ENCODE measurements around the gene MUL1.
"Not testable (repeated sequence)": the region's sequence is repeated elsewhere in the genome, so short reads cannot be mapped to it uniquely, and the experiment has no call there.

MUL1 gene

DNA sequence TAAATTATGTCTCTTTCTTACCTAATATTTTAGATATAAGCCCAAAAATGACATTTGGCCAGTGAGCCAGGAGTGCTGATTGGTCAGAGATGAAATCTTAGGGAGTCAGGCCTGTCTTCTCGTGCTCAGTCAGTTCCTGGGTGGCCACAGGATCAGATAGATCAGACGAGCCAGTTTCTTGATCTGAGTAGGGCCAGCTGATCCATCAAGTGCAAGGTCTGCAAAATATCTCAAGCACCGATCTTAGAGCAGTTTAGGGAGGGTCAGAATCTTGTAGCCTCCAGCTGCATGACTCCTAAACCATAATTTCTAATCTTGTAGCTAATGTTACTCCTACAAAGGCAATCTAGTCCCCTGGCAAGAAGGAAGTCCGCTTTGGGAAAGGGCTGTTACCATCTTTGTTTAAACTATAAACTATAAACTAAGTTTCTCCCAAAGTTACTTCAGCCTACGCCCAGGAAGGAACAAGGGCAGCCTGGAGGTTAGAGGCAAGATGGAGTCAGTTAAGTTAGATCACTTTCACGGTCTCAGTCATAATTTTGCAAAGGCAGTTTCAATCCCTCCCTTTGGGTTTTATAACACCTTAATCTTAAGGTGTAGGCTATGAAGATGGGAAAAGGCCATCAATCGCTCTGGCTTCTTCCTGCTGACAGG is 11.8 kb upstream of the MUL1 start:
- FAIRE-seq; DNase-seq (ENCODE audit: extremely low spot score, insufficient read length, low read depth): not testable (repeated sequence)

DNA sequence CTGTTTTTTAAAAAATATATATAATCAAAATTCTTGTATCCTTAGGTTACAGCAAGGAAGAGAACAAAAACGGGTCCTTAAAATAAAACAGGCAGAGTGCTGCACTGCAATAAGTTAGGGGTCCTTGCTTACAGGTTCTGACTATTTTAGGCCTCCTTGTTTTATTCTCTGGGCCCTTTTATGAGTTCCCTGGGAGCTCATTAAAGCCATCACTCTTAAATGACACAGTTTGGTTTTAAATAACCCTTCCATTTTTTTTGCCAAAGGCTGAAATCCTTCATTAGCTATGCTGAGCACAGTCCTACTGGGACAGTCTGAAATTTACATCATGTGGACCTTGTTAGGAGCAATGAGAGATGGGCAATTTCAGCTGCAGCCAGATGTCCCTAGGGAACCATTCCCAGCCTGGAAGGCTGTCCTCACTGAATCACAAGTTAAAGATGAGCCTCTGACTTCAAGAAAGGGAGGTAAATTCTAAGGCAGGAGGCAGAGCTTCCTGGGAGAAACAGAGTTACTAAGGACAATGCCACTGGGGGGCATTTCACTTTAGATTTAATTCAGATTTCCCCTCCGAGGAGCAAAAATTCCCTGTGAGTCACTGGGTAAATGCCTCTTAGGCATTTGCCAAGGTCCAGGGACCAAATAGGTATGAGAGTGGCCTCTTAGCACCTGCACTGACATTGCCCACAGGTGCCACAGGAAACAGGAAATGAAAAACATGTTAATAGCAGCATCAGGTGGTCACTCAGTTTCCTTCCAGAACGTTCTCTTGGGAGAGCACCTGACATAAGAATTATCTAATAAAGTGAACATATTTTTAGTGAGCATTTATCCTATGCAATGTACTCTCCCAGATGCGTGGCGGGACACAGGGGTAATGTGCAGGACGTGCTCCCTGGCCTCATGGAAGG is 3.8 kb upstream of the MUL1 start:
- no peak for DNase-seq (ENCODE audit: extremely low spot score, insufficient read length, low read depth)
- FAIRE-seq: no peak

DNA sequence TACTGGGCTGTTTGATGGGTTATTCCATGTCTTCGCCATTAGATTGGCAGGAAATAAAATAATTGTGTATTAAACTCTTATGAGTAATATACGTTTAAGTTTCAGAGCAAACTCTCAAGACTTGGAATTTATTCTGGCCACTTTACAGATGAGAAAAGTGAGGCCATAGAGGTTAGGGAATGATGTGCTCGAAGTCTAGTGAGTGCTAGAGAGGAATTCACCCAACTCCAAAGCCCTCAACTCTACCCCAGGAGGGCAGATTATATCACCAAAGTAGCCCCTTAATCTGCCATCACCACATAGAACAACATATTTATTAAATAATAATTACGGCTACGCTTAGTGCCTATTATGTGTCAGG is 440 bp upstream of the MUL1 start:
- FAIRE-seq: no peak
- DNase-seq (ENCODE audit: extremely low spot score, insufficient read length, low read depth): no peak

DNA sequence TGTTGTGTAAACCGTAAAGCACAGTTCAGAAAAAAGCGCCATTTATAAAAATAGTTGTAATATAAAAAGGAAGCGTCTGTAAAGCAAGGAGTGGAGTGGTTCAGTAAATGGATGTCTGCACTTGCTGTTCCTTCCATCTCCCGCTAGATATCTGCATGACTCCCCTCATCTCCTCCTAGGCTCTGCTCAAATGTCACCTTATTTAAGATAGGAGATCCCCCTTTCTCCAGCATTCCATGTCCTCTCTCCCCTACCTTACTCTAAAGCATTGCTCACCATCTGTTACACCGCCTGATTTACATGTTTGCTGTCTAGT is 745 bp downstream of the MUL1 start:
- peak; percentile 24 for FAIRE-seq

DNA sequence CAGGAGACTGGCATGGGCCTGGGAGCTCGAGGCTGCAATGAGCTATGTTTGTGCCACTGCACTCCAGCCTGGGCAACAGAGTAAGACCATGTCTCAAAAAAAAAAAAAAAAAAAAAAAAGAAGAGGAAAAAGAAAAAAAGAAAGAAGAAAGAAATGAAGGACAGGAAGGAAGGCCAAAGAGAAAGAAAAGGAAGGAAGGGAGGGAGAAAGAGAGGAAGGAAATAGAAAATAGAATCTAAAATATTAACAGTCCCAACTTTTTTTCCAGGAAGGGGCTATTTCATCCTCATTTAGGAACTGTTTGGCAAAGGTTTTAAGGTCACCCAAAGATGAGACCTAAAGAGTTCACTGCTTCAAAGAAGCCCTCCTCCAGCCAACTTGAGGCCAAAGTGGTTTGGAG is 2.5 kb downstream of the MUL1 start:
- DNase-seq (ENCODE audit: extremely low spot score, insufficient read length, low read depth) (no peak), FAIRE-seq (no peak)

More for the DNA sequence above, 745 bp downstream of the MUL1 start:
- no peak for DNase-seq (ENCODE audit: extremely low spot score, insufficient read length, low read depth)

DNA sequence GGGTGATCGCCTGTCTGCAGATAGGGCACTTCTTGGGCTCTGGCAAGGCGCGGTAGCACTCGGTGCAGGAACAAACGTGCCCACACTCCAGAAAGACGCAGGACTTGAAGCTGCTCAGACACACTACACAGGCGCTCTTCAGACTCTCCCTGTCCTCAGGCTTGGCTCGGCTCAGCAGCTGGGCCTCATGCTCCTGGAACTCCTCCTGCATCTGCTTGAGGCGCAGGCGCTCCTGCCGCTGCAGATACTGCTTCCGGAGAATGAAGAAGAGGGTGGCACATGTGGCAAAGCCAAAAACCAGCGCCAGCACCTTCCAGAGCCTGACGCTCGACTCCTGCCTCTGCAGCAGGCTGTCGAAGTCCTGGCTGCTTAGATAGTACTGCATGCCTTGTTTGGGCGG is 7.2 kb downstream of the MUL1 start:
- FAIRE-seq: no peak

DNA sequence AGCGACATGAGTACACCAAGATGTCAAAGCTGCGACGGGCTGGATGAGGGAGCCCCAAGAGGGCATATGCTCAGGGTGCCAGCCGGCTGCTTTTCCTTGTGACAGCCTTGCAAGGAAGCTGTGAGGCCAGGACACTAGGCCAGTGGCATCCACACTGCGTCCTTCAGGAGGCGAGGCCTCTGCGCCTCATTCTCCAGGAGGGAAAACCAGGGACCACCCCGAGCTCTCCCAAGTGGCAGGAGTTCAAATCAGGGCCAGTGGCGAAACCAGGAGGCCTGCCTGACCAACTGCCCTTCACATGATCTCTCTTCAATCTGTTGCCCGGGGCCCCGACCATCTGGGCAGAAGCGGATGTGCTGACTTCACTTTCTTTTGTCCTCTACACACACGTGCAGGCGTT is 8.2 kb downstream of the MUL1 start:
- no peak for DNase-seq (ENCODE audit: extremely low spot score, insufficient read length, low read depth)
- no peak for FAIRE-seq

More for the DNA sequence above, 7.2 kb downstream of the MUL1 start:
- no peak for DNase-seq (ENCODE audit: extremely low spot score, insufficient read length, low read depth)

DNA sequence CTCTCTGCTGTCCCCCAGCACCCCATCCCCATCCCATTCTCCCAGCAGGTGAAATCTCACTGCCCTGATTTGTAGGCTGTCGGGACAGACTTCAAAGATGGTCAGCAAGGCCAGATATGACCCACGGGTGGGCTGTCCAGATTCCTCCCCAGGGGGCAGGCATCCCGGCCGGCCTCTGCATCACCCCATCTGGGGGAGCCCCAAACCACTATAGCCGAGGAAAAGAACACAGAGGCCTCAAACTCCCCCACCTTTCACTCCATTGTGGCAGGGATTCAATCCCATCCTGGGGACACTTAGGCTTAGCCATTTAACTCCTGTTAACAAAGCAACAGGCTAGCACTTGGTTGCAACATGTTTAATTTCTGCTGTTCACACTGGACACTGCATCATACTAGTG is 8.8 kb downstream of the MUL1 start:
- DNase-seq (ENCODE audit: extremely low spot score, insufficient read length, low read depth): no peak
- no peak for FAIRE-seq

DNA sequence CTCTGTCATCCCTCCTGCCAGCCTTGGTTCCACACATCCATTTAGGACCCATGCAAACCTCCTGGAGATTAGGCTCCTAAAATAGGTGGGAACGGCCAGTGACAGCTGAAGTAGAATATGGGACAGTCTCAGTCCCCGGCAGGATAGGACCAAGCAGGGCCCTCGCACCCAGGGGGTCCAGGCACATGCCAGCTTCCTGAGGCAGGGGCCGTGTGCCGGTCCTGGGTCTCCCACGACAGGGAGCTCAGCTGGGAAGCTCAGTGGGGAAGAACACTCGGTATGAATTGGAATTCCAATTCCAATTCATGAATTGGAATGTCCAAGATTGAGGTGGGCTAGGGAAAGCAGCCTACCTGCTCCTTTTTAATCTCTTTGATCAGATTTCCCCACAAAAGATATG is 9.8 kb downstream of the MUL1 start:
- FAIRE-seq (no peak), DNase-seq (ENCODE audit: extremely low spot score, insufficient read length, low read depth) (no peak)

DNA sequence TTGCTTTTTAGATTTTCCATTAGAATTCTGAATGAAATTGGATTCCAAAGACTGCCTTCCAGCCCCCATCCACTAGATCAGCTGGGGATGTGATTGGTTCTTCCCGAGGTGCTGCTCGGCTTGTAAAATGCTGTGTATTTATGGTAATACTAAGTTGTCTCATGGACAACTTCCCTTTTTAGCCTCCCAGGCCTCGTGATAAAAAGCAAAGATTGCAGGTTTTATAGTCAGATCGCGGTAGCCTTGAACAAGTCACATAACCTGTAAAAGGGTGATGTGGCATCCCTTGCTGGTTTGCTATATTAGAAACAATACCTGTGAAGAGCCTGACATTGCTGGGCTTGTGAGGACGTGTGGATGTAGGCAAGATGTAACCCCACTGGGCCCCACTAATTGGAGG is 10.4 kb downstream of the MUL1 start:
- no peak for DNase-seq (ENCODE audit: extremely low spot score, insufficient read length, low read depth)
- FAIRE-seq: no peak

DNA sequence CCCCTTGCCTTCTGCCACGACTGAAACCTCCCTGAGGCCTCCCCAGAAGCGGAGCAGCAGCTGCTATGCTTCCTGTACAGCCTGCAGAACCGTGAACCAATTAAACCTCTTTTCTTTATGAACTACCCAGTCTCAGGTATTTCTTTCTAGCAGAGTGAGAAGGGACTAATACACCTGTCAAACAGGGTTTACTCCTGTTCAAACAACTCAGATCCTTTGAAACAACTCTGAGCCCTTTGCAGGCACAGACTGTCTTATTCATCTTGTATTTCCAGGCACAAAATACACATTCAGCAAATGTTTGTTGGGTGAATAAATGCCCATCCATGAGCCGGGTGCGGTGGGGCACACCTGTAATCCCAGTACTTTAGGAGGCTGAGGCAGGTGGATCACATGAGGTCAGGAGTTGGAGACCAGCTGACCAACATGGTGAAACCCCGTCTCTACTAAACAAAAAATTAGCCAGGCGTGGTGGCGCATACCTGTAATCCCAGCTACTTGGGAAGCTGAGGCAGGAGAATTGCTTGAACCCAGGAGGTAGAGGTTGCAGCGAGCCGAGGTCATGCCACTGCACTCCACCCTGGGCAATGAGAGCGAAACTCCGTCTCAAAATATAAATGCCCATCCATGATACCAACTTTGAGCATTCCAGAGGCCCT is 11.1 kb downstream of the MUL1 start:
- DNase-seq (ENCODE audit: extremely low spot score, insufficient read length, low read depth); FAIRE-seq: not testable (repeated sequence)

DNA sequence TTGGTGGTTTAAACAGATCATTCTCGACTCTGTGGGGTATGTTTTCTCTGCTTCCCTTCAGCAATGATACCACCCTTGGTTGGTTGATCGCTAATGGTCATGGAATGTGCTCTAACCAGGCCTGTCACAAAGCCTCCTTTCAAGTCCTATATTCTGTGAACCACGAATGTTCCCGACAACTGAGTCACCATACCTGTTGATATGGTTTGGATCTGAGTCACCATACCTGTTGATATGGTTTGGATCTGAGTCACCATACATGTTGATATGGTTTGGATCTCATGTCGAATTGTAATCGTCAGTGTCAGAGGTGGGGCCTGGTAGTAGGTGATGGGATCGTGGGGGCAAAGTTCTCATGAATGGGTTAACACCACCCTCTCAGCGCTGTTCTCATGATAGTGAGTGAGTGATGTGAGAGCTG is 11.7 kb downstream of the MUL1 start:
- FAIRE-seq: no peak
- DNase-seq (ENCODE audit: extremely low spot score, insufficient read length, low read depth): no peak

DNA sequence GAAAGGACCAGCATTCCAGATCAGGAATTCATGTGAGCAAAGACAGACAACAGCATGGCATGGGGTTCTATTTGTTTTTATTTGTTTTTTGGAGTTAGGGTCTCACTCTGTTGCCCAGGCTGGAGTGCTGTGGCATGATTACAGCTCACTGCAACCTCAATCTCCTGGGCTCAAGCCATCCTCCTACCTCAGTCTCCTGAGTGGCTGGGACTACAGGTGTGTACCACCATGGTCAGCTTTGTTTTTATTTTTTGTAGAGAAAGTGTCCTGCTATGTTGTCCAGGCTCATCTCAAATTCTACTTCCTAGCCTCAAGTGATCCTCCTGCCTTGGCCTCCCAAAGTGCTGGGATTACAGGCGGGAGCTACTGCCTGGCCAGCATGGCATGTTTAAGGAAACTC is 12.3 kb downstream of the MUL1 start:
- FAIRE-seq (no peak), DNase-seq (ENCODE audit: extremely low spot score, insufficient read length, low read depth) (no peak)

DNA sequence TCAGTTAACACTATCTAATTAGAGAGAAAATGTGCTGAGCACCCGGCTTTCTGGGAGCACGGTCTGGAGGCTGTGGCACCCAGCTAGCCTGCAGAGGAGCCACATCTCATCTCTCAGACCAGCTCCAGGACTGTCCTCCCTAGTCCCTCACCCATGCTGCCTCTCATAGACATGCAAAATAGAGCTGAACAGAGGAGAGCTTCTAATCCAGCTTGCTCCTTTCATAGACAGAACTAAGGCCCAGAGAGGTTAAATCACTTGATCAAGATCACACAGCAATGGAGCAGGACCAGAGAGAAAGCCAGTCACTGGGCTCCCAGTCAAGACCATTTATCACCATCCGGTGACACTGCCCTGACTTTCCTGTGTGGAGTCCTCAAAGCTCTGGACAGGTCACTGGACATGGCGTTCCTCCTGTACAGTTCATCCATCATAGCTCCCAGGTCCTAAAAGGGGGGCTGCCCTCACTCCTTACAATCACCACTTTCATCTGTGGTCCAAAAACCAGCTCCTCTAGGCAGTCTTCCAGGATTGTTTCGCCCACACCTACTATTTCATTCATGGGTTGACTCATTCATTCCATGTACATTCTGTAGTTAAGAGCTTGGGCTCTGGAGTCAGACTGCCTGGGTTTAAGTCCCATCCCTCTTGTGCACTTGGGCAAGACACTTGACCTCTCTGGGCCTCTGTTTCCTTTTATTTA is 13.2 kb downstream of the MUL1 start:
- FAIRE-seq: no peak
- DNase-seq (ENCODE audit: extremely low spot score, insufficient read length, low read depth): no peak

DNA sequence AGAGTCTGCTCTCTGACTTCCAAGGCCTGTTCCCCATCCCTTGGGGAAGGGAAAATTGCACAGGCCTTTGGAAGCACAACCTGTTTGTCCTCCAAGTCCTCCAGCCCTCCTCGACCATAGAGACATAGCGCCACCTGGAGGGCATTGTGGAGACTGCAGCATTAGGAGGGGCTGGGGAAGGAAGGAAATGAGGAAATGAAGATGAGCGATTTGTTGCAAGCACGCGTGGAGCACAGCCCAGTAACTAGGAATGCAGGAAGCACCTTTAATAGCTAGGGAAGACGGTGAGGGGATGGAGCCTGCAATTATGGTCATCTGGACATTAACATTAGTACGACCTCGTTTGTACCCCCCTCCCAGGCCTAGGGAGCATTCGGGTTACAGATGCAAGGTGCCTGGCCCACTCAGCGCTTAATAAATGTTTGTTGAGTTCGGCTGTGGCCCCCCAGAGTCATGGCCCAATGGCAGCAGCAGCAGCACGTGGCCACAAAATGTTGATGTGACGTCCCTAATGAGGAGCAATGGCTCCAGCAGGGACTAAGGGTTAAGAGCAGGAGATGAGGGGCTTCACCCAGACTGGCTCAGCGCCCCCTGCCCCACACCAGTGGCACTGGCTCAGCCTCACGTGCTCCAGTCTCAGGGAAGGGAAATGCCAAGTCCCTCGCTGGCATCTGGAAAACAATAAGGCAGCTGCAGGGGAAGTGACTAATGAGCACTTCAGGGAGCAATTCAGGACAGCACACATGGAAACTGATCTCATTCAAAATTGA is 13.9 kb downstream of the MUL1 start:
- DNase-seq (ENCODE audit: extremely low spot score, insufficient read length, low read depth) (peak; percentile 75), FAIRE-seq (peak; percentile 93)

DNA sequence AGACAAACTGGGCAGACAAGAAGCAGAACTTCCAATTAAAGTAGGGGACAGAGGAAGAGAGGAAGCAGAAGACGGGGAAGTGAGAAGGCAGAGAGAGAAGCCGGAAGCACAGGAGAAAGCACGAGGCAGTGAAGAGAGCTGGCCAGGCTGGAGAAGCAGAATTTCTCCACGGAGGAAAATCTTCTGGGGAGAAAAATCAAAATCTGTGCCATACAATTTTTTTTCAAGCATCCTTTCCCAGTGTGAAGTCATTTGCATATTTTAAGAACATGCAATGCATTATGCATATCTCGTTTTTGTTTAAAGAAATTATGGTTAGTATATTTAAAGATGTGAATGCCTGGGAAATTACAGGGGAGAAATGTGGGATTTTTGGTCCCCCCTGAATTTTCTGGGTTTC is 14.6 kb downstream of the MUL1 start:
- no peak for DNase-seq (ENCODE audit: extremely low spot score, insufficient read length, low read depth)
- no peak for FAIRE-seq

DNA sequence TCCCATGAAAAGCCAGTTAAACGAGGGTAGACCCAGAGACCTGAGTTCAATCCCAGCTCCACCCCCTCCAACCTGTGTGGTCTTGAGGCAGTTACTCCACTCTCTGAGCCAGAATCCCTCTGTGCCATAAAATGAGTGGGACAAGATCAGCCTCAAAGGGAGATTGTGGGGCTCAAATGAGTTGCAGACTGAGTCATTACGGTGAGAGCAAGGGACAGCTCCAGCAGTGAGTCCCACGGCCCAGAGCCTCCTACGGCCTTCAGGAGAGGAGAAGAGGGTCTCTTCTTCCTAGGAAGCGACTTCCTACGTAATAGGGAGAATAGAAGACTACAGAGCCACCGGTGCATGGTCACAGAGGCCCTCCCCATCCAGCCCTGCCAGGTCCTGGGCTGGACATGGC is 15.2 kb downstream of the MUL1 start:
- no peak for DNase-seq (ENCODE audit: extremely low spot score, insufficient read length, low read depth)
- FAIRE-seq: no peak

DNA sequence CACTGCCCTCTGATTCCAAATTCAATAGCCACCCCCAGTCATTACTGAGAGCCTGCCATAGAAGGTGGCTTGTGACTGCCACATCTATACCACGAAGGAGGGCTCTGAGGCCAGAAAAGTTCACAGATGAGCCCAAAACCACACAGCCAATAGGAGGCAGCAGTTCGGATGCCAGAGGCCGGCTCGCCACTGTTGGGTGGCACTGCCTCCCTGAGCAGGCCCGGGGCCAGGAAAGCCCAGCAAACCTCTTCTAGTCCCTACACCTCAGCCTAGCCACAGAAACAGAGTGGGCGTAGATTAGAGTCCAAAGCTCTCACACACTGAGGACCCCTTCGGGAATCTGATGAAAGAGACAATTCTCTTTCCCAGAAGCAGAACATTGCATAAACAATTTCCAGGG is 16.1 kb downstream of the MUL1 start:
- DNase-seq (ENCODE audit: extremely low spot score, insufficient read length, low read depth) (no peak), FAIRE-seq (no peak)

DNA sequence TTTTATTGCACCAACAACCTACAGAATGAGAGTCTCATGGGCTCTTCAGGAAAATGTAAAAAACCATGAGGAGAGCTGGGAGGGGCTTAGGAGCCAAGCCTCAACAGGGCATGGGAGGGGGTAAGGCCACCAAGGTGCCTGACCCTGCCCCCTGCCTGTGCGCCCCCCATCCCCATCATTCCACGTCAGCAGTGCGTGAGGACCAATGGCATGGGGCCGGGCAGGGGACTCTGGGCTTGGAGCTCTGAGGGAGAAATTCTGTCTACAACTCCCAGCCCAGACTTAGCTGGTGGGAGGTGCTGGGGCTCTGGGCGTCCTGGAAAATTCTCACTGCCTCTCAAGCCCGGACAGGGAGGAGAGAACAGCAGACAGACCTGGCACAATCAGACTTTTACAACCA is 16.8 kb downstream of the MUL1 start:
- FAIRE-seq (no peak), DNase-seq (ENCODE audit: extremely low spot score, insufficient read length, low read depth) (no peak)

DNA sequence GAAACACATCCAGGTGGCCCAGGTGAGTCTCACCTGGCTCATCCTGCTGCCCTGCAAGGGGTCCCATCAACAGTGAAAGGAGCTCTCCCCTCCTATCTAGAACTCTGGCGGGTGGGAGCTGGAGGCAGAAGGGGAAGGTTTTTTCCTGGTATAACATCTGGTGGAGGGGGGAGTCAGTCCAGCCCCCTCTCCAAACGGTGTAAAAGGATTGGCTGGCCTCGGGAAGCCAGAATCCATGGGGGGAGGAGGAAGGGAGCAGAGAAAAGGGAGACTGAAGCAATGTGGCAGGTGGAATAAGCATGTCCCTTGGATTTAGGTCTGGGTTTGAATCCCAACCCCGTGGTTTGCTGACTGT is 20.7 kb downstream of the MUL1 start:
- no peak for FAIRE-seq
- DNase-seq (ENCODE audit: extremely low spot score, insufficient read length, low read depth): no peak
